Keratinocyte (primary cell): ENCODE results near the gene NUBP2. TPM values are rescaled to one million over a fixed set of nuclear protein-coding genes. Genes with fewer than 3 reads are reported as not detected.

Experiments used
- DNase-seq: peaks from one replicate; pipeline ENCODE4 v3.0.0-alpha.2; 2011; ENCODE audit warnings: low read depth, missing footprints, low spot score
- FAIRE-seq: peaks from 2 replicates; lab custom pipeline; 2011; peaks lifted over from hg19 to GRCh38; lab: Jason Lieb, UNC
- H2AFZ ChIP-seq: 2 replicates; pipeline ENCODE4 v1.6.0; 2012; ENCODE audit warnings: low read length, control low read depth, inconsistent platforms; ENCODE audit not compliant: control insufficient read depth
- H3K27ac ChIP-seq: 2 replicates; pipeline ENCODE4 v1.5.1; 2011; ENCODE audit warnings: low read length; ENCODE audit not compliant: control insufficient read depth, insufficient read depth
- H3K27me3 ChIP-seq: 3 replicates; pipeline ENCODE4 v1.6.0; 2011; ENCODE audit warnings: low read length; ENCODE audit not compliant: control insufficient read depth, insufficient read depth; ENCODE audit errors: extremely low read depth
- H3K36me3 ChIP-seq, 2 experiments: 2 replicates in 1 of 2; 3 replicates in 1 of 2; pipeline ENCODE4 v1.5.1; 2011; ENCODE audit warnings: low read length in 2 of 2, mild to moderate bottlenecking in 1 of 2; ENCODE audit not compliant: control insufficient read depth in 2 of 2, insufficient read depth in 2 of 2; ENCODE audit errors: extremely low read depth in 1 of 2
- H3K4me1 ChIP-seq: 3 replicates; pipeline ENCODE4 v1.5.1; 2011; ENCODE audit warnings: low read length; ENCODE audit not compliant: control insufficient read depth, insufficient read depth; ENCODE audit errors: extremely low read depth
- H3K4me2 ChIP-seq: 3 replicates; pipeline ENCODE4 v1.6.0; 2011; ENCODE audit warnings: low read depth, low read length; ENCODE audit not compliant: control insufficient read depth, insufficient read depth; ENCODE audit errors: extremely low read depth
- H3K4me3 ChIP-seq, 3 experiments: fragments of 200-600 bp in 1 of 3; sonication (generic) in 1 of 3; 2 replicates in 2 of 3; 3 replicates in 1 of 3; pipeline ENCODE4 v1.5.1; 2011 to 2016; ENCODE audit warnings: low read length in 3 of 3, mild to moderate bottlenecking in 3 of 3, control low read depth in 2 of 3, inconsistent platforms in 1 of 3, low read depth in 1 of 3, mixed read lengths in 1 of 3, mixed run types in 1 of 3, moderate library complexity in 1 of 3; ENCODE audit not compliant: control insufficient read depth in 2 of 3, insufficient read depth in 2 of 3; ENCODE audit errors: extremely low read depth in 1 of 3
- H3K79me2 ChIP-seq: 2 replicates; pipeline ENCODE4 v1.6.0; 2012; ENCODE audit warnings: low read length; ENCODE audit not compliant: control insufficient read depth, insufficient read depth
- H3K9ac ChIP-seq: 3 replicates; pipeline ENCODE4 v1.6.0; 2011; ENCODE audit warnings: low read length; ENCODE audit not compliant: control insufficient read depth, insufficient read depth; ENCODE audit errors: extremely low read depth
- H3K9me1 ChIP-seq: 3 replicates; pipeline ENCODE4 v1.6.0; 2011; ENCODE audit warnings: low read length; ENCODE audit not compliant: control insufficient read depth, insufficient read depth; ENCODE audit errors: extremely low read depth
- H3K9me3 ChIP-seq: 2 replicates; pipeline ENCODE4 v1.5.1; 2012; ENCODE audit warnings: low read depth, low read length; ENCODE audit not compliant: control insufficient read depth
- H4K20me1 ChIP-seq: 3 replicates; pipeline ENCODE4 v1.6.0; 2011; ENCODE audit warnings: low read length; ENCODE audit not compliant: control insufficient read depth, insufficient read depth; ENCODE audit errors: extremely low read depth
- EZH2 ChIP-seq: IDR thresholded peaks from one replicate; pipeline ENCODE4 v1.6.1; 2012; ENCODE audit warnings: inconsistent platforms, mild to moderate bottlenecking, low read length, moderate library complexity
- dilution Hi-C: fragments of 300-500 bp; cut with MboI; formaldehyde crosslinking; loops from one replicate; pipeline ENCODE4 v1.7.0; 2020; ENCODE audit warnings: low sequenced_read_pairs; ENCODE audit not compliant: extremely low pct_ligation_motif_present
- polyA plus RNA-seq, 5 experiments: library from polyadenylated mRNA; depleted of rRNA in 3 of 5; stranded (reverse) in 3 of 5; stranded (forward) in 1 of 5; unstranded in 1 of 5; fragments of >200 nt; gene quantifications; 1 replicate in 1 of 5; 2 replicates in 3 of 5; 3 replicates in 1 of 5; pipeline versions ENCODE4 v1.2.1 to v1.2.3, GENCODE V29; 2011 to 2012; ENCODE audit warnings: missing spikeins in 2 of 5, low read depth in 1 of 5, low replicate concordance in 1 of 5
- TF ChIP-seq, protein P1 (sequence below), 3 experiments: IDR thresholded peaks in 1 of 3; conservative IDR thresholded peaks in 1 of 3; optimal IDR thresholded peaks in 1 of 3; 2 replicates in 2 of 3; 3 replicates in 1 of 3; pipeline versions ENCODE3 to v1.5.1; 2011; ENCODE audit warnings: low read length in 3 of 3, mild to moderate bottlenecking in 3 of 3, moderate library complexity in 2 of 3, control low read depth in 1 of 3, inconsistent platforms in 1 of 3; ENCODE audit not compliant: insufficient read depth in 2 of 3; ENCODE audit errors: extremely low read depth in 1 of 3

NUBP2 gene
- polyA plus RNA-seq, 1 donor (not counting 4 experiments of a cell fraction or from before 2014, with no cell fraction given) = 24.4 TPM

DNA sequence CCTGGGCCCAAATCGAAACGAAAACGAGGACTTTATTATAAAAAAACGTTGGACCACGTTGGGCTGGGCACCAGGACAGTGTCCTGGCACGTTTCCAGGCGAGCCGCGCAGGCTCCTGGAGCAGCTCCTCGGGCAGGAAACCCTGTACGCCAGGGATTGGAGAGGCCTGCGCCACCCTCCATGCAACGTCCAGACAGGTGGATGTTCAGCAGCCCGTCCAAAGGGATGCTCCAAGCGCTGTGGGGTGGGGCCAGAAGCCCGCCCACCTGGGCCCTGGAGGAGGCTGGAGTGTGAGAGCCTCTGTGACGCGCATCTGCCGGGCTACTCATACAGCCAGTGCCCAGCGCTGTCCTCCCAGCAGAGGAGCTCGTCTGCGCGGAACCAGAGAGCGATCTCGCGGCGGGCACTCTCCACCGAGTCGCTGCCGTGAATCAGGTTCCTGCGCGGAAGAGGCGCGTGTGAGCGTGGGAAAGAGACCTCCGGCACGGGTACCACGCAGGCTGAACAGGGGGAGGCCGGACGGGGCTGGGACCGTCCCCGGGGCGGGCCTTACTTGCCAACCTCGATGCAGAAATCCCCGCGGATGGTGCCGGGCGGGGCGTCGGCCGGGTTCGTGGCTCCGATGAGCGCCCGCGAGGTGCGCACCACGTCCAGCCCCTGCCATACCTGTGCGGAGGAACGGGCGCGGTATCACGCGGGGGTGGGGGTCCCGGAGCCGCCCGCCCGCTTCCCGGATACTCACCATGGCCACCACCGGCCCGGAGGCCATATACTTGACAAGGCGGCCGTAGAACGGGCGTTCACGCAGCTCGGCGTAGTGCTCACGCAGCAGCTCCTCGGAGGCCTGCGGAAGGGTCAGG is 12.2 kb upstream of the NUBP2 start:
- TF ChIP-seq, protein P1, sequence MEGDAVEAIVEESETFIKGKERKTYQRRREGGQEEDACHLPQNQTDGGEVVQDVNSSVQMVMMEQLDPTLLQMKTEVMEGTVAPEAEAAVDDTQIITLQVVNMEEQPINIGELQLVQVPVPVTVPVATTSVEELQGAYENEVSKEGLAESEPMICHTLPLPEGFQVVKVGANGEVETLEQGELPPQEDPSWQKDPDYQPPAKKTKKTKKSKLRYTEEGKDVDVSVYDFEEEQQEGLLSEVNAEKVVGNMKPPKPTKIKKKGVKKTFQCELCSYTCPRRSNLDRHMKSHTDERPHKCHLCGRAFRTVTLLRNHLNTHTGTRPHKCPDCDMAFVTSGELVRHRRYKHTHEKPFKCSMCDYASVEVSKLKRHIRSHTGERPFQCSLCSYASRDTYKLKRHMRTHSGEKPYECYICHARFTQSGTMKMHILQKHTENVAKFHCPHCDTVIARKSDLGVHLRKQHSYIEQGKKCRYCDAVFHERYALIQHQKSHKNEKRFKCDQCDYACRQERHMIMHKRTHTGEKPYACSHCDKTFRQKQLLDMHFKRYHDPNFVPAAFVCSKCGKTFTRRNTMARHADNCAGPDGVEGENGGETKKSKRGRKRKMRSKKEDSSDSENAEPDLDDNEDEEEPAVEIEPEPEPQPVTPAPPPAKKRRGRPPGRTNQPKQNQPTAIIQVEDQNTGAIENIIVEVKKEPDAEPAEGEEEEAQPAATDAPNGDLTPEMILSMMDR (optimal IDR thresholded peaks at IDR 0.05 in 1 of 3, IDR thresholded peaks at IDR 0.05 in 1 of 3, conservative IDR thresholded peaks at IDR 0.05 in 1 of 3; ENCODE audit: extremely low read depth in 1 of 3, insufficient read depth in 2 of 3, low read length in 3 of 3) = no peak
- no peak for TF ChIP-seq EZH2
- Histone ChIP-seq H3K4me1 (peaks cover 22% of the 10 kb centered on the region), H3K9me1 (no peaks in the 10 kb centered on the region), H3K36me3 (peaks cover 2 to 13% of the 10 kb centered on the region in 2 experiments), H3K79me2 (peaks cover 32% of the 10 kb centered on the region), H2AFZ (no peak overlapping the region), H3K9me3 (no peaks in the 10 kb centered on the region), H3K27ac (peak overlapping the region; percentile 36), H3K4me2 (peak overlapping the region; percentile 99), H3K9ac (peak overlapping the region; percentile 81), H3K4me3 (peak overlapping the region; percentile 51 to 75 (median 73)), H3K27me3 (no peaks in the 10 kb centered on the region), H4K20me1 (peaks cover 2% of the 10 kb centered on the region)
- no peak for FAIRE-seq
- DNase-seq = no peak
- dilution Hi-C loops = no loop called here

DNA sequence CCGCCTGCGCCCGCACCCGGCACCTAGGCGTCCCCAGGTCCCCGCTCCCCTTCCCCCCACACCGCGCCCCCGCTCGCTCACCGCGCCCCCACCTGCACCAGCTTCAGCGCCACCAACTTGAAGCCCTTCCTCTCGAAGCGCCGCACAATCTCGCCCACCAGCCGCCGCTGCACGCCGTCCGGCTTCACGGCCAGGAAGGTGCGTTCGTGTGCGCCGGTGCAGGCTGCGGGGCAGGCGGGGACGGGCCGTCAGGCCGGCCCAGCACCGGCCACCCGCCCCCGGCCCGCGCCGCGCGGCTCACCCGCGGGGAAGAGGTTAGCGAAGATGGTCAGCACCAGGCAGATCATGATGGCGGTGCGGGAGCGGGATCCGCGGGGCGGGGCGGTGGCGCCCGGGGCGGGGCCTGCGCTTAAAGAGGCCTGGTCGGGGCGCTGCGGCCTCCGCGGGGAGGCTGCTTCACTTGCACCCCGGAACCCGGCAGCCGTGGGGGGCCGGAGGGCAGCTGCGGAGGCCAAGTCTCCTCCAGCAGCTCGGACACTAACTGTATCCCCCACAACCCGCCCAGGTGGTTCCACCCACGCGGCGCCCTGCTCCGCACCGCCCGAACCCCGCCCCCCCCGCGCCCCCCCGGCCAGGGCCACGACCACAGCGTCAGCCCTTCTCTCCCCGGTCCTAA is 11.4 kb upstream of the NUBP2 start, which contains the start of gene NME3:
Gene NME3 (minus strand): TSS at position 356 of the 676 bp plus-strand sequence. CDS start 9 bp downstream, at position 347.
- no peaks in the 10 kb centered on the region for H3K9me1 ChIP-seq
- TF ChIP-seq, protein P1 (optimal IDR thresholded peaks at IDR 0.05 in 1 of 3, IDR thresholded peaks at IDR 0.05 in 1 of 3, conservative IDR thresholded peaks at IDR 0.05 in 1 of 3; ENCODE audit: extremely low read depth in 1 of 3, insufficient read depth in 2 of 3, low read length in 3 of 3) = no peak
- TF ChIP-seq EZH2 = no peak
- peaks cover 2% of the 10 kb centered on the region for H4K20me1 ChIP-seq

More for the DNA sequence above, 11.4 kb upstream of the NUBP2 start, which contains the start of gene NME3:
- Histone ChIP-seq H3K27me3 (no peaks in the 10 kb centered on the region), H3K79me2 (peaks cover 32% of the 10 kb centered on the region), H3K27ac (peak within 1 kb of the TSS; percentile 76), H3K4me3 (peak within 1 kb of the TSS; percentile 73 to 75 (median 73)), H3K4me1 (peaks cover 22% of the 10 kb centered on the region), H3K9me3 (no peaks in the 10 kb centered on the region), H3K9ac (peak within 1 kb of the TSS; percentile 81), H3K36me3 (peaks cover 3 to 11% of the 10 kb centered on the region in 2 experiments), H2AFZ (no peak within 1 kb of the TSS), H3K4me2 (peak within 1 kb of the TSS; percentile 99)
- no peak for DNase-seq
- FAIRE-seq = no peak
- dilution Hi-C loops = no loop called here
